Brain microvascular endothelial cell (primary cell): ENCODE data around the gene CNTNAP2.

Source experiments
- DNase-seq: peaks from one replicate; pipeline ENCODE4 v3.0.0-alpha.2; 2020
- H3K27ac ChIP-seq: fragments of 250-450 bp; sonication (Bioruptor Pico); 2 replicates; pipeline ENCODE4 v1.5.1; 2020; ENCODE audit warnings: mild to moderate bottlenecking, moderate library complexity
- H3K27me3 ChIP-seq: fragments of 250-450 bp; sonication (Bioruptor Pico); replicated peaks from 2 replicates; pipeline ENCODE4 v1.5.1; 2020; ENCODE audit warnings: mild to moderate bottlenecking
- H3K36me3 ChIP-seq: fragments of 250-450 bp; sonication (Bioruptor Pico); replicated peaks from 2 replicates; pipeline ENCODE4 v1.5.1; 2020; ENCODE audit warnings: mild to moderate bottlenecking
- H3K4me3 ChIP-seq: 2 replicates; pipeline ENCODE4 v1.5.1; 2011; ENCODE audit warnings: low read depth, mild to moderate bottlenecking, control low read depth, low read length, moderate library complexity
- CTCF ChIP-seq: IDR thresholded peaks from 2 replicates; pipeline ENCODE4 v1.5.1; 2011; ENCODE audit warnings: low read depth, mild to moderate bottlenecking, moderate library complexity, low read length, control low read depth, inconsistent platforms; ENCODE audit errors: missing control alignments
- in situ Hi-C: cut with HindIII; loops from 2 replicates; pipeline ENCODE4 v1.10.0; 2017; ENCODE audit warnings: low sequenced_read_pairs, low pct_ligation_motif_present

CNTNAP2 gene

GRCh38 chr7:147664541-147664940 lies 1547.9 kb downstream of the CNTNAP2 start:
- Histone ChIP-seq H3K27me3 (no peaks in the 10 kb centered on the region), H3K27ac (no peak overlapping the region), H3K4me3 (no peak overlapping the region), H3K36me3 (no peaks in the 10 kb centered on the region)
- TF ChIP-seq CTCF = no peak
- DNase-seq = no peak
- in situ Hi-C loops = no loop called here

- no peak overlapping the region for H3K4me3 ChIP-seq
- no peak for DNase-seq
- H3K27me3 ChIP-seq = no peaks in the 10 kb centered on the region
- in situ Hi-C loops = no loop called here
- no peak for TF ChIP-seq CTCF
- no peaks in the 10 kb centered on the region for H3K36me3 ChIP-seq
- H3K27ac ChIP-seq = no peak overlapping the region
These were observed 1554.2 kb downstream of the CNTNAP2 start for GRCh38 chr7:147670759-147671158.

- in situ Hi-C loops = no loop called here
- no peak overlapping the region for H3K4me3 ChIP-seq
- no peak for DNase-seq
- H3K27me3 ChIP-seq = no peaks in the 10 kb centered on the region
- no peak for TF ChIP-seq CTCF
- no peaks in the 10 kb centered on the region for H3K36me3 ChIP-seq
- no peak overlapping the region for H3K27ac ChIP-seq
These were observed 1558.1 kb downstream of the CNTNAP2 start for GRCh38 chr7:147674705-147675104.

DNA sequence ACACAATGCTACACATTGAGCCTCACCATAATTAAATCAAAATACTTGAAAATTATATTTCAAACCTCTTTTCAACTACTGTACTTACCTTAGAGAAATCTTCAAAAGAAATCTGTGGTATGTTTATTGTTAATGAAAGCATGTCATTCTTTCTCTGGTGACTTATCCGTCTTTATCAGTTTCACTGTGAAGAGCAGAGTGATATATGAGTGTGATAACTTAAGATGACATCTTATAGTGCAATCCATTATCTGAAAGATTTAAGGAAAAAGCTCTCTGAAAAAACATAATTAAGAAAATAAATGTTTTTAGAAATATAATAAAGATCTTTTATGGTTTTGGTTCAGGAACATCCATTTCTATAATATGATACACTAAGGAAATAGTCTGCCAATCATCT lies 1562.3 kb downstream of the CNTNAP2 start:
- no peak overlapping the region for H3K27ac ChIP-seq
- no peak for TF ChIP-seq CTCF
- in situ Hi-C loops = no loop called here
- no peak for DNase-seq
- no peak overlapping the region for H3K4me3 ChIP-seq
- no peaks in the 10 kb centered on the region for H3K27me3 ChIP-seq
- no peaks in the 10 kb centered on the region for H3K36me3 ChIP-seq

DNA sequence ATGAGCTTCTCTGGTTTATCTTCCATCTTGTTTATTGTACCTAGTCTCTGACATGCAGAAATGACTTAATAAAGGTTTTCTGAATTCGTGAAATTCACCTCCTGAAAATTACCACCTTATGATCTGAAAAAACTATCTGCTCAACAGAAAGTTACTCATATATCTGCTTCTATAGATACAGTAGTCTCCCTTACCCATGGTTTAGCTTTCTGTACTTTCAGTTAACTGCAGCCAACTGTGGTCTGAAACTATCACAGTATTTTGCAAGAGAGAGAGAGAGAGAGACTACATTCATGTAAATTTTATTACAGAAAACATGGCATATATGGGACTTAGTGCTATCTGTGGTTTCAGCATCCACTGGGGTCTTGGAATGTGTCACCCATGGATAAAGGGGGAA lies 1564.9 kb downstream of the CNTNAP2 start:
- no peak overlapping the region for H3K4me3 ChIP-seq
- H3K36me3 ChIP-seq = no peaks in the 10 kb centered on the region
- no peaks in the 10 kb centered on the region for H3K27me3 ChIP-seq
- no peak overlapping the region for H3K27ac ChIP-seq
- in situ Hi-C loops = no loop called here
- no peak for TF ChIP-seq CTCF
- no peak for DNase-seq

- no peak for TF ChIP-seq CTCF
- in situ Hi-C loops = no loop called here
- Histone ChIP-seq H3K36me3 (no peaks in the 10 kb centered on the region), H3K27ac (no peak overlapping the region), H3K27me3 (no peaks in the 10 kb centered on the region), H3K4me3 (no peak overlapping the region)
- DNase-seq = no peak
These were observed 1584.1 kb downstream of the CNTNAP2 start for GRCh38 chr7:147700702-147701101.
